Natural killer cell (primary cell): ENCODE data around the gene CRACR2A. TPM values are rescaled to one million over a fixed set of nuclear protein-coding genes. Genes with fewer than 3 reads are reported as not detected.

Experiments
- ATAC-seq, 3 donors: fragments of 150-1000 bp in 2 of 3; fragments of 200-7000 bp in 1 of 3; cut with Tn5 transposase; 1 replicate in 1 of 3; 2 replicates in 2 of 3; pipeline ENCODE4 v1.10.0; 2021; ENCODE audit warnings: mild to moderate bottlenecking in 2 of 3, moderate library complexity in 2 of 3
- DNase-seq, 2 donors: peaks; one replicate each; pipeline versions ENCODE4 v3.0.0 to v3.0.0-alpha.2; 2013 to 2021; ENCODE audit warnings: mixed read lengths in 1 of 2
- H3K27ac ChIP-seq: one replicate; pipeline ENCODE4 v1.5.1; 2013; ENCODE audit warnings: mild to moderate bottlenecking, low read length
- H3K27me3 ChIP-seq: one replicate; pipeline ENCODE4 v1.6.1; 2013; ENCODE audit warnings: low read length; ENCODE audit not compliant: control insufficient read depth, insufficient read depth
- H3K36me3 ChIP-seq: one replicate; pipeline ENCODE4 v1.6.1; 2013; ENCODE audit warnings: low read length; ENCODE audit not compliant: control insufficient read depth, insufficient read depth
- H3K4me1 ChIP-seq: one replicate; pipeline ENCODE4 v1.6.1; 2013; ENCODE audit warnings: low read length; ENCODE audit not compliant: control insufficient read depth, insufficient read depth
- H3K4me3 ChIP-seq: one replicate; pipeline ENCODE4 v1.5.1; 2013; ENCODE audit warnings: low read length
- H3K9me3 ChIP-seq: one replicate; pipeline ENCODE4 v1.6.1; 2013; ENCODE audit warnings: low read length; ENCODE audit not compliant: control insufficient read depth, insufficient read depth
- H3K27ac Mint-ChIP-seq, 2 donors: one replicate each; pipeline ENCODE4 v1.8.0; 2022; ENCODE audit warnings: mild to moderate bottlenecking in 2 of 2, mixed read lengths in 2 of 2, moderate library complexity in 1 of 2
- H3K27me3 Mint-ChIP-seq, 2 donors: one replicate each; pipeline ENCODE4 v1.8.0; 2022; ENCODE audit warnings: low read depth in 2 of 2, mixed read lengths in 2 of 2
- H3K36me3 Mint-ChIP-seq: one replicate; pipeline ENCODE4 v1.8.0; 2022; ENCODE audit warnings: mixed read lengths
- H3K4me1 Mint-ChIP-seq, 2 donors: one replicate each; pipeline ENCODE4 v1.8.0; 2022; ENCODE audit warnings: mixed read lengths in 2 of 2
- H3K4me3 Mint-ChIP-seq: one replicate; pipeline ENCODE4 v1.8.0; 2022; ENCODE audit warnings: mild to moderate bottlenecking, moderate library complexity, mixed read lengths
- H3K9me3 Mint-ChIP-seq, 2 donors: one replicate each; pipeline ENCODE4 v1.8.0; 2022; ENCODE audit warnings: mixed read lengths in 2 of 2
- CTCF ChIP-seq: fragments of 200-600 bp; IDR thresholded peaks from one replicate; pipeline ENCODE4 v1.8.0; 2022; ENCODE audit warnings: antibody characterized with exemption
- WGBS: methylation state at CpG from one replicate; pipeline ENCODE4 v1.1.7; 2013; ENCODE audit warnings: missing lambda C conversion rate; ENCODE audit not compliant: insufficient coverage; 5-methylcytosine and 5-hydroxymethylcytosine counted together
- intact Hi-C: fragments of 100-400 bp; cut with micrococcal nuclease; formaldehyde crosslinking; loops from one replicate; pipeline ENCODE4 v1.14.2; 2022
- total RNA-seq, 4 donors: library from RNA; stranded (reverse); fragments of 120-200 nt in 1 of 4; gene quantifications; one replicate each; pipeline versions ENCODE4 v1.2.3 to v1.2.4, GENCODE V29; 2013 to 2022

CRACR2A gene
- total RNA-seq, 3 donors from 2014 or later (not counting 1 experiment from before 2014, with no cell fraction given): 59.8 to 94.4 (median 80.5) TPM

- Mint-ChIP-seq H3K4me1 (peaks cover 6 to 20% of the 10 kb centered on the region in 2 donors), H3K4me3 (no peak overlapping the region), H3K27ac (no peak overlapping the region), H3K36me3 (peaks cover 22% of the 10 kb centered on the region), H3K9me3 (no peaks in the 10 kb centered on the region), H3K27me3 (no peaks in the 10 kb centered on the region)
- no peak overlapping the region for H3K27ac ChIP-seq
- peaks cover 83% of the 10 kb centered on the region for H3K36me3 ChIP-seq
- no peak for TF ChIP-seq CTCF
- intact Hi-C loops: no loop called here
- no peaks in the 10 kb centered on the region for H3K27me3 ChIP-seq
- no peak overlapping the region for H3K4me3 ChIP-seq
- no peak for DNase-seq
- ATAC-seq: no peak
- WGBS: 99% methylated on average over 4 of the region's 4 CpGs
- no peaks in the 10 kb centered on the region for H3K9me3 ChIP-seq
- no peaks in the 10 kb centered on the region for H3K4me1 ChIP-seq
Observed at GRCh38 chr12:3671330-3672112, 81.4 kb downstream of the CRACR2A start.

- H3K9me3 Mint-ChIP-seq: no peaks in the 10 kb centered on the region
- DNase-seq (no peak), ATAC-seq (peak in 1 of 3 donors; percentile 48)
- 98% methylated on average over 5 of the region's 5 CpGs for WGBS
- intact Hi-C loops: no loop called here
- H3K27ac Mint-ChIP-seq: peak overlapping the region; percentile 37 to 64
- H3K27me3 Mint-ChIP-seq: no peaks in the 10 kb centered on the region
- peak overlapping the region; percentile 38 for H3K4me3 Mint-ChIP-seq
- H3K4me1 ChIP-seq: no peaks in the 10 kb centered on the region
- H3K36me3 ChIP-seq: peaks cover 87% of the 10 kb centered on the region
- H3K4me3 ChIP-seq: no peak overlapping the region
- no peaks in the 10 kb centered on the region for H3K27me3 ChIP-seq
- no peak overlapping the region for H3K27ac ChIP-seq
- peaks cover 22% of the 10 kb centered on the region for H3K36me3 Mint-ChIP-seq
- TF ChIP-seq CTCF: no peak
- no peaks in the 10 kb centered on the region for H3K9me3 ChIP-seq
- peaks cover 6 to 20% of the 10 kb centered on the region in 2 donors for H3K4me1 Mint-ChIP-seq
Observed at GRCh38 chr12:3670083-3670620, 82.8 kb downstream of the CRACR2A start.

- Mint-ChIP-seq H3K4me3 (no peak overlapping the region), H3K27me3 (no peaks in the 10 kb centered on the region), H3K9me3 (no peaks in the 10 kb centered on the region), H3K27ac (peak overlapping the region; percentile 18 to 64), H3K36me3 (peaks cover 22% of the 10 kb centered on the region), H3K4me1 (peaks cover 6 to 20% of the 10 kb centered on the region in 2 donors)
- Histone ChIP-seq H3K27me3 (no peaks in the 10 kb centered on the region), H3K36me3 (peaks cover 91% of the 10 kb centered on the region), H3K27ac (no peak overlapping the region), H3K4me3 (no peak overlapping the region), H3K9me3 (no peaks in the 10 kb centered on the region), H3K4me1 (no peaks in the 10 kb centered on the region)
- no peak for TF ChIP-seq CTCF
- ATAC-seq: no peak
- 82% methylated on average over 3 of the region's 4 CpGs for WGBS
- DNase-seq: no peak
- intact Hi-C loops: no loop called here
Observed at GRCh38 chr12:3669594-3669993, 83.3 kb downstream of the CRACR2A start.
